ENCODE results near the gene HDGF.
A peak's percentile ranks its signal among the peaks of the same experiment; 100 is the strongest.

Gene HDGF

DNA sequence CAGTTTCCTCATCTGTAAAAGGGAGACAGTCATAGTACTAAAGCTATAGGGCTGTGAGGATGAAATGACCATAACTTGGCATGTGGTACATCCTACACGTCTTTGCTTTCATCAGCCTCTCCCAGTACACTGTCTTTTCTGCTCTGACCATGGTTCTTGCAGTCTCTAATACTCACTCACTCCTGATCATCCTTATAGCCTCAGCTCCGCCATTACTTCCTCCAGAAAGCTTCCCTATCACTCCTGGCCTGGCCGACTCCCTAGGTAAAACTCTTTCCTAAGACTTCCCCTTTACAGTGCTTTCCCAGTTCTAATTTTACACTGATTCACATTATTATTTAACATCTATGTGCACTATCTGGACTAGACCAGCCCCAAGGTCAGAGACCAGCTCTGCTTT is 5.6 kb downstream of the HDGF start:
- H3K4me3 ChIP-seq (ENCODE audit: low read length): no peak overlapping the region
- H3K9me2 ChIP-seq (replicated peaks; ENCODE audit: control insufficient read depth, low read length): no peaks in the 10 kb centered on the region
- no peaks in the 10 kb centered on the region for H3K27me3 ChIP-seq (ENCODE audit: control insufficient read depth, low read length)
- TF ChIP-seq EZH2phosphoT487 (IDR thresholded peaks at IDR 0.05; ENCODE audit: borderline replicate concordance, low read length): no peak
- TF ChIP-seq, protein P1, sequence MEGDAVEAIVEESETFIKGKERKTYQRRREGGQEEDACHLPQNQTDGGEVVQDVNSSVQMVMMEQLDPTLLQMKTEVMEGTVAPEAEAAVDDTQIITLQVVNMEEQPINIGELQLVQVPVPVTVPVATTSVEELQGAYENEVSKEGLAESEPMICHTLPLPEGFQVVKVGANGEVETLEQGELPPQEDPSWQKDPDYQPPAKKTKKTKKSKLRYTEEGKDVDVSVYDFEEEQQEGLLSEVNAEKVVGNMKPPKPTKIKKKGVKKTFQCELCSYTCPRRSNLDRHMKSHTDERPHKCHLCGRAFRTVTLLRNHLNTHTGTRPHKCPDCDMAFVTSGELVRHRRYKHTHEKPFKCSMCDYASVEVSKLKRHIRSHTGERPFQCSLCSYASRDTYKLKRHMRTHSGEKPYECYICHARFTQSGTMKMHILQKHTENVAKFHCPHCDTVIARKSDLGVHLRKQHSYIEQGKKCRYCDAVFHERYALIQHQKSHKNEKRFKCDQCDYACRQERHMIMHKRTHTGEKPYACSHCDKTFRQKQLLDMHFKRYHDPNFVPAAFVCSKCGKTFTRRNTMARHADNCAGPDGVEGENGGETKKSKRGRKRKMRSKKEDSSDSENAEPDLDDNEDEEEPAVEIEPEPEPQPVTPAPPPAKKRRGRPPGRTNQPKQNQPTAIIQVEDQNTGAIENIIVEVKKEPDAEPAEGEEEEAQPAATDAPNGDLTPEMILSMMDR (IDR thresholded peaks at IDR 0.05; ENCODE audit: low read depth, low read length, poor library complexity, severe bottlenecking): no peak
- H3K9me3 ChIP-seq (ENCODE audit: control insufficient read depth, insufficient read depth, low read length): no peaks in the 10 kb centered on the region
- peaks cover 58% of the 10 kb centered on the region for H3K4me1 ChIP-seq (ENCODE audit: control insufficient read depth, low read length)
- H4K20me1 ChIP-seq (ENCODE audit: control insufficient read depth, insufficient read depth, low read depth, low read length): peaks cover 20% of the 10 kb centered on the region; the same call in 1 of the 2 replicates
- H3K4me2 ChIP-seq (ENCODE audit: low read length): 0 out of 2 replicates have a peak overlapping the region, but pooled peaks have one; percentile 62
- H3K27ac ChIP-seq (ENCODE audit: low read depth, low read length): no peak overlapping the region
- peaks cover 63% of the 10 kb centered on the region for H3K79me2 ChIP-seq (ENCODE audit: control insufficient read depth, low read length)
- H3F3A ChIP-seq (ENCODE audit: control insufficient read depth, insufficient read depth): peaks cover 31% of the 10 kb centered on the region
- peaks cover 84% of the 10 kb centered on the region for H3K36me3 ChIP-seq (ENCODE audit: control insufficient read depth, low read length)

DNA sequence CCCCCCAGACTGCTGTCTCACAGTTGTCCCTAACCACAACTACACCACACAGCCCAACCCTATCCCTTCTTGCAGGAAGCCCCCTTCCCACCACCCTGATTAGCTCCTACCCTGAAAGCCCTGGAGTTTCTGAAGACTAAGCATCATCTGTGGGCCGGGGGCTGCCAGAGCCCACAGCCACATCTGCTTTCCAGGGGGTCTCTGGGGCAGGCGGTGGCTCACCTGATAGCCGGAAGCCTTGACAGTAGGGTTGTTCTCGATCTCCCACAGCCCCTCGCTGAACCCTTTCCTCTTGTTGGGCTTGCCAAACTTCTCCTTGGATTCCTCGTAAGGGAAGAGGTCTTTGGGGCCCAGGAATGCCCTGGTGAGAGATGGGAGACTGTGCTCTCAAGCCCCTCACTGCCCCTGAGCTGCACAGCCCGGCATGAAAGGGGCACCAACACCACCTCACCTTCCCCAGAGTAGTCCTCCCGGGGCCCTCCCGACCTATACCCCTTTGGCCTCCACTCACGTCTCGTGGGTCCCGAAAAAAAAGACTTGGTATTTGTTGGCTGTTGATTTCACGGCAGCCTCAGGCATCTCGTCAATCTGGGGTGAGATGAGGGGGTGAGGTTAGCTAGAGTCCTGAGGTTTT is 6.6 kb downstream of the HDGF start:
- no peak for TF ChIP-seq EZH2phosphoT487 (IDR thresholded peaks at IDR 0.05; ENCODE audit: borderline replicate concordance, low read length)
- TF ChIP-seq, protein P1 (IDR thresholded peaks at IDR 0.05; ENCODE audit: low read depth, low read length, poor library complexity, severe bottlenecking): no peak
- Histone ChIP-seq H3K4me2 (ENCODE audit: low read length) (no peak overlapping the region), H3K79me2 (ENCODE audit: control insufficient read depth, low read length) (peaks cover 62% of the 10 kb centered on the region), H3K27me3 (ENCODE audit: control insufficient read depth, low read length) (no peaks in the 10 kb centered on the region), H3K36me3 (ENCODE audit: control insufficient read depth, low read length) (peaks cover 83% of the 10 kb centered on the region), H3K4me1 (ENCODE audit: control insufficient read depth, low read length) (peaks cover 58% of the 10 kb centered on the region), H3F3A (ENCODE audit: control insufficient read depth, insufficient read depth) (peaks cover 33% of the 10 kb centered on the region), H3K9me2 (replicated peaks; ENCODE audit: control insufficient read depth, low read length) (no peaks in the 10 kb centered on the region), H4K20me1 (ENCODE audit: control insufficient read depth, insufficient read depth, low read depth, low read length) (peaks cover 17% of the 10 kb centered on the region; the same call in 1 of the 2 replicates), H3K9me3 (ENCODE audit: control insufficient read depth, insufficient read depth, low read length) (no peaks in the 10 kb centered on the region), H3K27ac (ENCODE audit: low read depth, low read length) (no peak overlapping the region), H3K4me3 (ENCODE audit: low read length) (no peak overlapping the region)

DNA sequence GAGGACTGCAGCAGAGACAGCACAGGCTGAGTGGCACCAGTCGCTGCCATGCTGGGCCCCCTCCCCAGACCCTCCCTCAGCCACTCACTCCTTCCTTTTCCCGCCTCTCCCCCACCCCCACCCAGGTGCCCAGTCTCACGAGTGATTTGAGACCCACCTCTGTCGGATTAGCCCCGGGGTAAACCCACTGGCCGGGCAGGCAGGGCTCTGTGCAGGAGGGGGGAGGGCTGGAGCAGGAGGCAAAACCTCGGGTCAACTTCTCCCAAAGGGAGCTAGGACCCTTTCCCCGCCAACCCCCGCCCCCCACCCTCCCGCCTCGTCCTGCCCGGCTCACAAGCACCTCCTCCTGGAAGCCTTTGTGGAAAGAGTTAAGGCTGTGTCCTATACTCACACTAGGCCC is 7.1 kb downstream of the HDGF start:
- H3K4me1 ChIP-seq (ENCODE audit: control insufficient read depth, low read length): peaks cover 58% of the 10 kb centered on the region
- no peaks in the 10 kb centered on the region for H3K9me2 ChIP-seq (replicated peaks; ENCODE audit: control insufficient read depth, low read length)
- H3K4me2 ChIP-seq (ENCODE audit: low read length): no peak overlapping the region
- TF ChIP-seq, protein P1 (IDR thresholded peaks at IDR 0.05; ENCODE audit: low read depth, low read length, poor library complexity, severe bottlenecking): no peak
- TF ChIP-seq EZH2phosphoT487 (IDR thresholded peaks at IDR 0.05; ENCODE audit: borderline replicate concordance, low read length): no peak
- no peak overlapping the region for H3K4me3 ChIP-seq (ENCODE audit: low read length)
- H3K27me3 ChIP-seq (ENCODE audit: control insufficient read depth, low read length): no peaks in the 10 kb centered on the region
- H3K27ac ChIP-seq (ENCODE audit: low read depth, low read length): no peak overlapping the region
- H3K36me3 ChIP-seq (ENCODE audit: control insufficient read depth, low read length): peaks cover 82% of the 10 kb centered on the region
- H4K20me1 ChIP-seq (ENCODE audit: control insufficient read depth, insufficient read depth, low read depth, low read length): peaks cover 14% of the 10 kb centered on the region; the same call in 1 of the 2 replicates
- peaks cover 62% of the 10 kb centered on the region for H3K79me2 ChIP-seq (ENCODE audit: control insufficient read depth, low read length)
- H3F3A ChIP-seq (ENCODE audit: control insufficient read depth, insufficient read depth): peaks cover 33% of the 10 kb centered on the region
- H3K9me3 ChIP-seq (ENCODE audit: control insufficient read depth, insufficient read depth, low read length): no peaks in the 10 kb centered on the region
